GM23338 (cell line): ENCODE measurements around the gene ANKS1B. TPM values are rescaled to one million over a fixed set of nuclear protein-coding genes. Genes with fewer than 3 reads are reported as not detected.

Experiments
- ATAC-seq: fragments of 200-7000 bp; cut with Tn5 transposase; 3 replicates; pipeline ENCODE4 v1.9.1; 2020
- DNase-seq: peaks from one replicate; pipeline ENCODE4 v3.0.0-alpha.2; 2015; ENCODE audit warnings: low spot score
- H2AFZ ChIP-seq: fragments of 200-600 bp; sonication (generic); 2 replicates; pipeline ENCODE4 v1.8.0; 2016; ENCODE audit warnings: antibody characterized with exemption, mild to moderate bottlenecking, moderate library complexity
- H3F3A ChIP-seq: fragments of 200-600 bp; sonication (generic); replicated peaks from 2 replicates; pipeline ENCODE4 v1.8.0; 2017; ENCODE audit warnings: antibody characterized with exemption, mixed run types, low read depth
- H3K27ac ChIP-seq: fragments of 200-600 bp; sonication (generic); 2 replicates; pipeline ENCODE4 v1.6.1; 2016; ENCODE audit warnings: low read depth
- H3K27me3 ChIP-seq: fragments of 200-600 bp; sonication (generic); 2 replicates; pipeline ENCODE4 v1.8.0; 2016; ENCODE audit warnings: mild to moderate bottlenecking, mixed run types, moderate library complexity; ENCODE audit not compliant: insufficient read depth
- H3K36me3 ChIP-seq: fragments of 200-600 bp; sonication (generic); 2 replicates; pipeline ENCODE4 v1.8.0; 2016; ENCODE audit warnings: mild to moderate bottlenecking; ENCODE audit not compliant: insufficient read depth
- H3K4me1 ChIP-seq: fragments of 200-600 bp; sonication (generic); 2 replicates; pipeline ENCODE4 v1.8.0; 2016; ENCODE audit warnings: mild to moderate bottlenecking, moderate library complexity; ENCODE audit not compliant: insufficient read depth
- H3K4me2 ChIP-seq: fragments of 200-600 bp; sonication (generic); 2 replicates; pipeline ENCODE4 v1.7.1; 2017; ENCODE audit warnings: mixed run types
- H3K4me3 ChIP-seq: fragments of 200-600 bp; sonication (generic); 2 replicates; pipeline ENCODE4 v1.6.1; 2016; ENCODE audit warnings: mixed run types
- H3K79me2 ChIP-seq: fragments of 200-600 bp; sonication (generic); replicated peaks from 2 replicates; pipeline ENCODE4 v1.8.0; 2017; ENCODE audit warnings: mild to moderate bottlenecking; ENCODE audit not compliant: insufficient read depth
- H3K9me2 ChIP-seq: fragments of 200-600 bp; sonication (generic); 2 replicates; pipeline ENCODE4 v1.8.0; 2017; ENCODE audit not compliant: insufficient read depth
- H4K20me1 ChIP-seq: fragments of 200-600 bp; sonication (generic); replicated peaks from 2 replicates; pipeline ENCODE4 v1.8.0; 2017; ENCODE audit warnings: mild to moderate bottlenecking; ENCODE audit not compliant: insufficient read depth
- H3K27ac Mint-ChIP-seq: 2 replicates; pipeline ENCODE4 v1.8.0; 2020; ENCODE audit warnings: inconsistent platforms, mild to moderate bottlenecking, moderate library complexity, mixed read lengths
- H3K27me3 Mint-ChIP-seq: 3 replicates; pipeline ENCODE4 v1.8.0; 2022; ENCODE audit warnings: low read depth, mild to moderate bottlenecking, moderate library complexity, mixed read lengths, inconsistent platforms; ENCODE audit not compliant: insufficient read depth, poor library complexity
- H3K36me3 Mint-ChIP-seq: 3 replicates; pipeline ENCODE4 v1.8.0; 2021; ENCODE audit warnings: low read depth, mild to moderate bottlenecking, inconsistent platforms, moderate library complexity, mixed read lengths
- H3K4me1 Mint-ChIP-seq: 3 replicates; pipeline ENCODE4 v1.8.0; 2020; ENCODE audit warnings: mild to moderate bottlenecking, inconsistent platforms, mixed read lengths
- H3K4me3 Mint-ChIP-seq: 3 replicates; pipeline ENCODE4 v1.8.0; 2021; ENCODE audit warnings: moderate library complexity, mild to moderate bottlenecking, inconsistent platforms, mixed read lengths
- H3K9me3 Mint-ChIP-seq: 3 replicates; pipeline ENCODE4 v1.8.0; 2020; ENCODE audit warnings: moderate library complexity, mild to moderate bottlenecking, inconsistent platforms, mixed read lengths
- CTCF ChIP-seq, 2 experiments: fragments of 200-600 bp in 1 of 2; sonication (generic) in 1 of 2; conservative IDR thresholded peaks; 2 replicates each; pipeline versions ENCODE4 v1.5.1 to v1.6.1; 2016 to 2017; ENCODE audit warnings: antibody characterized with exemption in 2 of 2, low read depth in 2 of 2, mild to moderate bottlenecking in 2 of 2, moderate library complexity in 1 of 2
- JUNB ChIP-seq: IDR thresholded peaks from one replicate; pipeline ENCODE4 v1.6.1; 2016; ENCODE audit warnings: antibody characterized with exemption; ENCODE audit not compliant: unreplicated experiment
- NANOG ChIP-seq: IDR thresholded peaks from 2 replicates; pipeline ENCODE4 v1.6.1; 2016; ENCODE audit warnings: antibody characterized with exemption, borderline replicate concordance
- ZNF114 ChIP-seq: fragments of 250-450 bp; sonication (Bioruptor Pico); IDR thresholded peaks from 2 replicates; pipeline ENCODE4 v1.5.0; 2020; ENCODE audit warnings: mild to moderate bottlenecking, moderate library complexity
- ZNF331 ChIP-seq: fragments of 250-450 bp; sonication (Bioruptor Pico); IDR thresholded peaks from 2 replicates; pipeline ENCODE4 v1.5.0; 2020; ENCODE audit warnings: low read depth, mild to moderate bottlenecking, moderate library complexity
- polyA plus RNA-seq: library from polyadenylated mRNA; unstranded; fragments of >200 nt; fragmentation: Nextera tagmentation; extraction: Ambion mirVana; gene quantifications from 2 replicates; pipeline ENCODE4 v1.2.1, GENCODE V29; 2016
- total RNA-seq: library from RNA; depleted of rRNA; stranded (reverse); fragments of >200 nt; shearing (Covaris generic); gene quantifications from 2 replicates; pipeline ENCODE4 v1.2.3, GENCODE V29; 2014
- TF ChIP-seq, protein P1 (sequence below): fragments of 250-450 bp; sonication (Bioruptor Pico); IDR thresholded peaks from 2 replicates; pipeline ENCODE4 v1.5.0; 2020; ENCODE audit warnings: mild to moderate bottlenecking, moderate library complexity
- TF ChIP-seq, protein P2 (sequence below): IDR thresholded peaks from 2 replicates; pipeline ENCODE4 v1.6.1; 2016; ENCODE audit warnings: antibody characterized with exemption

ANKS1B gene
- total and polyA plus RNA-seq, 2 experiments from 2014 or later, result 4.3 to 5.8 TPM

GRCh38 chr12:99192489-99192888 is 792.2 kb downstream of the ANKS1B start:
- TF ChIP-seq JUNB (no peak), CTCF (conservative IDR thresholded peaks at IDR 0.05; ENCODE audit: low read depth in 2 of 2) (no peak), ZNF331 (no peak), ZNF114 (no peak), NANOG (no peak)
- TF ChIP-seq, protein P1, sequence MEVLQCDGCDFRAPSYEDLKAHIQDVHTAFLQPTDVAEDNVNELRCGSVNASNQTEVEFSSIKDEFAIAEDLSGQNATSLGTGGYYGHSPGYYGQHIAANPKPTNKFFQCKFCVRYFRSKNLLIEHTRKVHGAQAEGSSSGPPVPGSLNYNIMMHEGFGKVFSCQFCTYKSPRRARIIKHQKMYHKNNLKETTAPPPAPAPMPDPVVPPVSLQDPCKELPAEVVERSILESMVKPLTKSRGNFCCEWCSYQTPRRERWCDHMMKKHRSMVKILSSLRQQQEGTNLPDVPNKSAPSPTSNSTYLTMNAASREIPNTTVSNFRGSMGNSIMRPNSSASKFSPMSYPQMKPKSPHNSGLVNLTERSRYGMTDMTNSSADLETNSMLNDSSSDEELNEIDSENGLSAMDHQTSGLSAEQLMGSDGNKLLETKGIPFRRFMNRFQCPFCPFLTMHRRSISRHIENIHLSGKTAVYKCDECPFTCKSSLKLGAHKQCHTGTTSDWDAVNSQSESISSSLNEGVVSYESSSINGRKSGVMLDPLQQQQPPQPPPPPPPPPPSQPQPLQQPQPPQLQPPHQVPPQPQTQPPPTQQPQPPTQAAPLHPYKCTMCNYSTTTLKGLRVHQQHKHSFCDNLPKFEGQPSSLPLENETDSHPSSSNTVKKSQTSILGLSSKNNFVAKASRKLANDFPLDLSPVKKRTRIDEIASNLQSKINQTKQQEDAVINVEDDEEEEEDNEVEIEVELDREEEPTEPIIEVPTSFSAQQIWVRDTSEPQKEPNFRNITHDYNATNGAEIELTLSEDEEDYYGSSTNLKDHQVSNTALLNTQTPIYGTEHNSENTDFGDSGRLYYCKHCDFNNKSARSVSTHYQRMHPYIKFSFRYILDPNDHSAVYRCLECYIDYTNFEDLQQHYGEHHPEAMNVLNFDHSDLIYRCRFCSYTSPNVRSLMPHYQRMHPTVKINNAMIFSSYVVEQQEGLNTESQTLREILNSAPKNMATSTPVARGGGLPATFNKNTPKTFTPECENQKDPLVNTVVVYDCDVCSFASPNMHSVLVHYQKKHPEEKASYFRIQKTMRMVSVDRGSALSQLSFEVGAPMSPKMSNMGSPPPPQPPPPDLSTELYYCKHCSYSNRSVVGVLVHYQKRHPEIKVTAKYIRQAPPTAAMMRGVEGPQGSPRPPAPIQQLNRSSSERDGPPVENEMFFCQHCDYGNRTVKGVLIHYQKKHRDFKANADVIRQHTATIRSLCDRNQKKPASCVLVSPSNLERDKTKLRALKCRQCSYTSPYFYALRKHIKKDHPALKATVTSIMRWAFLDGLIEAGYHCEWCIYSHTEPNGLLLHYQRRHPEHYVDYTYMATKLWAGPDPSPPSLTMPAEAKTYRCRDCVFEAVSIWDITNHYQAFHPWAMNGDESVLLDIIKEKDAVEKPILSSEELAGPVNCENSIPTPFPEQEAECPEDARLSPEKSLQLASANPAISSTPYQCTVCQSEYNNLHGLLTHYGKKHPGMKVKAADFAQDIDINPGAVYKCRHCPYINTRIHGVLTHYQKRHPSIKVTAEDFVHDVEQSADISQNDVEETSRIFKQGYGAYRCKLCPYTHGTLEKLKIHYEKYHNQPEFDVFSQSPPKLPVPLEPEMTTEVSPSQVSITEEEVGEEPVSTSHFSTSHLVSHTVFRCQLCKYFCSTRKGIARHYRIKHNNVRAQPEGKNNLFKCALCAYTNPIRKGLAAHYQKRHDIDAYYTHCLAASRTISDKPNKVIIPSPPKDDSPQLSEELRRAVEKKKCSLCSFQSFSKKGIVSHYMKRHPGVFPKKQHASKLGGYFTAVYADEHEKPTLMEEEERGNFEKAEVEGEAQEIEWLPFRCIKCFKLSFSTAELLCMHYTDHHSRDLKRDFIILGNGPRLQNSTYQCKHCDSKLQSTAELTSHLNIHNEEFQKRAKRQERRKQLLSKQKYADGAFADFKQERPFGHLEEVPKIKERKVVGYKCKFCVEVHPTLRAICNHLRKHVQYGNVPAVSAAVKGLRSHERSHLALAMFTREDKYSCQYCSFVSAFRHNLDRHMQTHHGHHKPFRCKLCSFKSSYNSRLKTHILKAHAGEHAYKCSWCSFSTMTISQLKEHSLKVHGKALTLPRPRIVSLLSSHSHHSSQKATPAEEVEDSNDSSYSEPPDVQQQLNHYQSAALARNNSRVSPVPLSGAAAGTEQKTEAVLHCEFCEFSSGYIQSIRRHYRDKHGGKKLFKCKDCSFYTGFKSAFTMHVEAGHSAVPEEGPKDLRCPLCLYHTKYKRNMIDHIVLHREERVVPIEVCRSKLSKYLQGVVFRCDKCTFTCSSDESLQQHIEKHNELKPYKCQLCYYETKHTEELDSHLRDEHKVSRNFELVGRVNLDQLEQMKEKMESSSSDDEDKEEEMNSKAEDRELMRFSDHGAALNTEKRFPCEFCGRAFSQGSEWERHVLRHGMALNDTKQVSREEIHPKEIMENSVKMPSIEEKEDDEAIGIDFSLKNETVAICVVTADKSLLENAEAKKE, result no peak
- TF ChIP-seq, protein P2, sequence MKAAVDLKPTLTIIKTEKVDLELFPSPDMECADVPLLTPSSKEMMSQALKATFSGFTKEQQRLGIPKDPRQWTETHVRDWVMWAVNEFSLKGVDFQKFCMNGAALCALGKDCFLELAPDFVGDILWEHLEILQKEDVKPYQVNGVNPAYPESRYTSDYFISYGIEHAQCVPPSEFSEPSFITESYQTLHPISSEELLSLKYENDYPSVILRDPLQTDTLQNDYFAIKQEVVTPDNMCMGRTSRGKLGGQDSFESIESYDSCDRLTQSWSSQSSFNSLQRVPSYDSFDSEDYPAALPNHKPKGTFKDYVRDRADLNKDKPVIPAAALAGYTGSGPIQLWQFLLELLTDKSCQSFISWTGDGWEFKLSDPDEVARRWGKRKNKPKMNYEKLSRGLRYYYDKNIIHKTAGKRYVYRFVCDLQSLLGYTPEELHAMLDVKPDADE, result no peak
- Mint-ChIP-seq H3K36me3 (no peaks in the 10 kb centered on the region), H3K27ac (no peak overlapping the region), H3K4me3 (no peak overlapping the region), H3K27me3 (peaks cover 3% of the 10 kb centered on the region), H3K4me1 (peaks cover 16% of the 10 kb centered on the region), H3K9me3 (peaks cover 12% of the 10 kb centered on the region; the same call in 1 of the 3 replicates)
- Histone ChIP-seq H3K36me3 (no peaks in the 10 kb centered on the region), H3K4me1 (no peaks in the 10 kb centered on the region), H3K9me2 (0 out of 2 replicates have a peak, but pooled peaks cover 6% of the 10 kb centered on the region), H3K4me2 (no peak overlapping the region), H3K4me3 (no peak overlapping the region), H3K79me2 (no peaks in the 10 kb centered on the region), H3K27me3 (no peaks in the 10 kb centered on the region), H3F3A (no peaks in the 10 kb centered on the region), H3K27ac (no peak overlapping the region), H2AFZ (no peak overlapping the region), H4K20me1 (no peaks in the 10 kb centered on the region)
- DNase-seq, result no peak
- ATAC-seq, result no peak
